CD4-positive, alpha-beta T cell treated with Interferon gamma for 1 hour (primary cell): ENCODE measurements around the gene C1QTNF4.
"Not testable (repeated sequence)": the region's sequence is repeated elsewhere in the genome, so short reads cannot be mapped to it uniquely, and the experiment has no call there.

Experiments used
- DNase-seq: peaks from one replicate; pipeline ENCODE4 v3.0.0-alpha.2; 2020

C1QTNF4 gene

DNA sequence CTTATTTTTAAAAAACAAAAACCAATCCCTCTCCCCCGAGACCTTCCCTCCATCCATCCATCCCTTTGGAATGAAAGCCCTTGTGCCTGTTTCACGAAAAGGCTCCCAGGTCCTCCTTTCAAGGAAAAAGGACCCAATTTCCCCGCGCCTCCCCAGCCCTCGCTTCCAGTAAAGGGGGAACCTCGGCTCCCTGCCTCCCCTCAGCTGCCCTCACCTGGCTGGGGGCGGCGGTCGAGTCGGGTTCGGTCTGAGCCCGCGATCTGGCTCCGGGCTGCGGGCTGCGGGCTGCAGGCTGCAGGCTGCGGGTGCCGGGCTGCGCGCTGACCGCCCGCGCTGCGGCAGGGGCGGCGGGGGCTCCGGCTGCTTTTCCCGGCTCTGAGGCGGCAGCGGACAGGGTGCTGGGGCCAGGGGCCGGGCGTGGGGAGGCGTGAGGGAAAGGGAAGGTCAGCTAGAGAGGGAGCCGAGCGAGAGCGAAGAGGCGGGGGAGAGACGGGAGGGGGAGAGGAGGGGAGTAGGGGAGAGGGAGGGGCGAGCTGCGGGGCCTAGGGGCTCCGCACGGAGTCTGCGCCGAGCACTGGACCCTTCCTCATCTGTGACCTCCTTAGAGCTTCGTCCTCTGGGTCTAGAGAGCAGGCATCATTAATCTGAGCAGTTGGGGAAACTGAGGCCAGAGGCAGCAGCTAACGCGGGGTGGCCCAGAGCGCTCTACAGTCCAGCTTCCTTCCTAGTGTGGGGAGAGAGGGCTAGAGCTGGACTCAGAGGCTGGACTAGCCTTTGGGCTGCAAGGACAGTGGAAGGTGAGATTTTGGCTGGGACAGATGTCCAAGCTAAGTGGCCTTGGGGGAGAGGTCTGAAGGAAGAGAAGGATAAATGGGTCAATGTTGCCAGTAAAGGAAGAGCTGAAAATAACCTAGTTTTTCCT, at the start of gene C1QTNF4:
Gene C1QTNF4, minus strand, starts transcription at position 478 of the 922 bp plus-strand sequence. CDS start 3,601 bp downstream, outside the sequence.
- DNase-seq, result no peak

DNA sequence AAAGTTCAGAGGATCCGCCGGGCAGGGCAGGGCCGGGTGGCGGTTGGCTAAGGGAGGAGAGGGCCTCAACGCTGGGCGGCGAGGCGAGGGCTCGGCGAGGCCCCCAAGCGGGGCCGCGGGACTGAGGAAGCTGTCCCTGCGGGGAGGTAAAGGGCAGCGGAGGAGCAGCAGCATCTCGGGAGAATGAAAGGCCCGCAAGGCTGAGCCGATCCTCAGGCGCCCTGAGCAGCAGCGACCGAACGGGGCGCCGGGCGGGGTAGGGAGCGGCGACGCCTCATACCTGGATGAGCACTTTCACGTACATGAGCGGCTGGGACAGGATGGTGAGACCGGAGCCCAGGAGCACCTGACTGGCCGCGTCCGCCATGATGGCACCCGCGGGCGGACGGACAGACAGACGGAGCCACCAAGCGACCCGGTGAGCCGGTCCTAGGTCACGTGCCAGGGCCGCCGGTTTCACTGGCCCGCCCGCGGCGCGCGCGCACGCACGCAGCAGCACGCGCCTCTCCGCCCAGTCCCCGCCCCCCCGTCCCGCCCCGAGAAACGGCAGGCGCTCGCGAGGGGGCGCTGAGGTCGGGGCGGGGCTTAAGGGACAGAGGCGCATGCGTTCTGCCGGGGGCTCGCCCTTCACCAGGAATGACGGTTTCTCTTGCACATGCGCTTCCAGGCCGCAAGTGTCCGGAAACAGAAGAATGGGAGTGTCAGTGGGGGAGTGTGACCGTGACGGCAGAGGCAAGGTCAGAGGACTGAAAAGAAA, 48.1 kb upstream of the C1QTNF4 start, which contains the start of gene MTCH2:
Gene MTCH2, minus strand, starts transcription at position 461 of the 757 bp plus-strand sequence. Its CDS starts 94 bp downstream, at position 367.
- DNase-seq, result peak; percentile 96

DNA sequence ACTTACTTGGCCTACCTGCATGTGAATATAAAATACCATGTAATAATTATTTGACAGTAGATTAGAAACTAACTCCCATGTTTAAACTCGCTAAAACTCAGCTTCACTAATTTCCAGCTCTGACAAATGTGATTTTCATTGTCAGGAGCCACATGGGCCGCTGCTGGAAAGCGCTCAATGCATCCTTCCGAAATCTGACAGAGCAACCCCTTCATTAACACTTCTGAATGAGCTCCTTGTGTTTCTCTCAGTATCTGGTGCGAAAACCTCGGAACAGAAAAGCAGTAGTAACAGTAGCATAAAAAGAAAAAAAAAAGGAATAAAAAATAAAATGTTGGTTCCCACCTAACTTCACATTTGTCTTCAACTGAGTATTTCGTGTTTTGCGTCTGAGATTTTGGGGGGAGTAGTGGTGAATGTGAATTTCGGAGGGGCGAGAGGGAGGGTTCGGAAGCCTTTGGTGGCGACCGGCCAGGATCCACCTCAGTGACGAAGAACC, 47.4 kb upstream of the C1QTNF4 start:
- no peak for DNase-seq

DNA sequence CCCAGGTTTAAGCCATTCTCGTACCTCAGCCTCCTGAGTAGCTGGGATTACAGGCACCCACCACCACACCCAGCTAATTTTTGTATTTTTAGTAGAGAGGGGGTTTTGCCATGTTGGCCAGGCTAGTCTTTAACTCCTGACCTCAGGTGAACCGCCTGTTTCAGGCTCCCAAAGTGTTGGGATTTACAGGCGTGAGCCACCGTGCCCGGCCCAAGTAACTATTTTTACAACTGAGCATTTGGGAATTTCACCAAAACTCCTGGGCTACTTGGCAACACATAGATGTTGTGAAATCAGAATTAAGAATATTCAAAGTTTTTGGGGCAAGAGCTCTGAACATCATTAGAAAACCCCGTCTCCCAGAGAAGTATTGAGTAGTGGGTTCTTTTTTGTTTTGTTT, 46.3 kb upstream of the C1QTNF4 start:
- not testable (repeated sequence) for DNase-seq

DNA sequence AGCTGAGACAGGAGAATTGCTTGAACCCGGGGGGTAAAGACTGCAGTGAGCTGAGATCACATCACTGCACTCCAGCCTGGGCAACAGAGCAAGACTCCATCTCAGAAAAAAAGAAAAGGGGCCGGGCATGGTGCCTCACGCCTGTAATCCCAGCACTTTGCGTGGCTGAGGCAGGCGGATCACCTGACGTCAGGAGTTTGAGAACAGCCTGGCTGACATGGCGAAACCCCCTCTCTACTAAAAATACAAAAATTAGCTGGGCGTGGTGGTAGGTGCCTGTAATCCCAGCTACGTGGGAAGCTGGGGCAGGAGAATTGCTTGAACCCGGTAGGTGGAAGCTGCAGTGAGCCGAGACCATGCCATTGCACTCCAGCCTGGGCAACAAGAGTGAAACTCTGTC, 42.1 kb upstream of the C1QTNF4 start:
- not testable (repeated sequence) for DNase-seq

DNA sequence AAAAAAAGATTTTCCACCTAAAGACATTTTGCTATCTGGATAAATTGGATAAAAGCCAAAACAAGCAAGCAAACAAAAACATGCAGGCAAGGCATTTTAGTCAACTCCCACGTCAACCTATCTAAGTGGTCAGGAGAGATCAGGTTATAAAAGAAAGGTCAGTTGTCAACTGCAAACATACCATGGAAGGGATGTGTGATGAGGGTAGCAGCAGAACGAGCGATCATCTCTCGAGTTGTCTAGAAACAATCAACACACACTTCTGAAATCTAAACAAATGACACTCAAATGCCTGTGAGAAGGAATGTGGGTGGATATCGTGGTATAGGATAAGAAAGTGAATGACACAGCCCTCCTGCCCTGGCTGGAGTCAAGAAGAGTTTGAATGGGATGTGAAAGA, 37.3 kb upstream of the C1QTNF4 start:
- DNase-seq, result no peak

DNA sequence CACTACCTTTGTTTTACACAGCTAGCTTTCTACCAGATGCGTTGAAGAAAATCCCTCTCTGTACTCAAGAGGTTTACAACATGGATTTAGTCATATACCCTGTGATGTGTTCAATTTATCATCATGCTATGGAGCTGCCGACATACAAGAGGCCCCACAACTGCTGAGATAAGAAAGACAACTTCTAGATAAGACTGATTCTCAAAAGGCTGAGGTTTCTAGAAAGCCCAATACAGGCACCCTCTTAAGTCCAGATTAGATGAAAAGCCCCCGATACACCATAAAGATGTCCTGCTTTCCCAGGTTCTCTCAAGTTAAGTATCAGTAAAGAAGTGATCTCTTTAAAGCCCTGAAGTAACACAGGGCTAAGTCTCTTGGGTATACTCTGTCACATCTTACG, 33.8 kb upstream of the C1QTNF4 start:
- DNase-seq, result no peak

DNA sequence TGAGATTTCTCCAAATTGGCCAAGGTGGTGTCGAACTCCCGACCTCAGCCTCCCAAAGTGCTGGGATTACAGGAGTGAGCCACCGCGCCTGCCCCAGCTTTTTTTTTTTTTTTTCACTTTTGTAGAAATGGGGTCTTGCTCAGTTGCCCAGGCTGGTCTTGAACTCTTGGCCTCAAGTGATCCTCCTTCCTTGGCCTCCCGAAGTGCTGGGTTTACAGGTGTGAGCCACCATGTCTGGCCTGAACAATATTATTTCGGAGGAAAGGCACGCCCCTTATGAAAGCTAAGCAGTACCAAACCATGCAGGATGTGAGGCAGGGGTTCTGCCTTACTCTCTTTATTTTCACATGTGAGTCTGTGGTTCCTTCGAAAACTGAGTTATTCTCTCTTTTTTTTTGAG, 32.0 kb upstream of the C1QTNF4 start:
- no peak for DNase-seq

DNA sequence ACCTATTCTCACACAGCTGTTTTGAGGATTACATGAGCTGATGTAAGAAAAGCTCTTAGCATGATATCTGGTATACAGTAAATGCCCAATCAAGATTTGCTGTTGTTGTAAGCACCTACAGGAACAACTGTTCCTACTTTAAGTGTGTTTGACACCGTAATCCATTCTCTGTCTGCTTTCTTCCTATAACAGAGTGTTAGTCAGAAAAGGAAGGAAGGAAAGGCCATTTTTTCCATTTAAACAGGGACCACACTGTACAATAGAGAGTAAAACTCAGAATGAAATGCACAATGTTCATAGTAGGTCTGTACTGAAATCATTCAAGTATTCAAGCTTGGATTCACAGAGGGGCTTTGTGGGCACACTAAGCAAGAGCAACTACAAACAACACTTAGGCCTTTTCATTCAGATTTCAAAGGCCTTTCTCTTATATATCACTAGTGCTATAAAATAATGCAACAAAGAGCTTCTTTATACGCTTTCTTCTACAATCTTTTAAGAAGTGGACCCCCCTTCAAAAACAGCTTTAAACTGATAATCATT, 26.7 kb upstream of the C1QTNF4 start:
- no peak for DNase-seq

DNA sequence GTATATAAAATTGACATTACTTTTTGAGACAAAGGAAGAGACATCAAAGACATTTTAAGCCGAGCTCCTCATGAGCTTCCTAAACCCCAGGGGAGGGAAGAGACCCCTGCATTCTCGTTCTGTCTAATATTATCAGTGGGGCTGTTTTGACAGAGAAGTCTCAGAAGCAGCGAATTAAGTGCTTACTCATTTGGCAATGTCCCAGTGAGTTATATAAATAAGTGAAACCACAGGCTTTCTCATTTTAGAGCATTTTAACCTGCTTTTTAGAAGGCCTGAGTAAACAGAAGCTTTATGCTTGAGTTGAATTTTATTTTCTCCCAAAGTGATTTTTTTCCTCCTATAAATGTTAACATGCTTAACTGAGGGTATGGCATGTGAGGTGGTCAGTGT, 23.2 kb upstream of the C1QTNF4 start:
- no peak for DNase-seq

DNA sequence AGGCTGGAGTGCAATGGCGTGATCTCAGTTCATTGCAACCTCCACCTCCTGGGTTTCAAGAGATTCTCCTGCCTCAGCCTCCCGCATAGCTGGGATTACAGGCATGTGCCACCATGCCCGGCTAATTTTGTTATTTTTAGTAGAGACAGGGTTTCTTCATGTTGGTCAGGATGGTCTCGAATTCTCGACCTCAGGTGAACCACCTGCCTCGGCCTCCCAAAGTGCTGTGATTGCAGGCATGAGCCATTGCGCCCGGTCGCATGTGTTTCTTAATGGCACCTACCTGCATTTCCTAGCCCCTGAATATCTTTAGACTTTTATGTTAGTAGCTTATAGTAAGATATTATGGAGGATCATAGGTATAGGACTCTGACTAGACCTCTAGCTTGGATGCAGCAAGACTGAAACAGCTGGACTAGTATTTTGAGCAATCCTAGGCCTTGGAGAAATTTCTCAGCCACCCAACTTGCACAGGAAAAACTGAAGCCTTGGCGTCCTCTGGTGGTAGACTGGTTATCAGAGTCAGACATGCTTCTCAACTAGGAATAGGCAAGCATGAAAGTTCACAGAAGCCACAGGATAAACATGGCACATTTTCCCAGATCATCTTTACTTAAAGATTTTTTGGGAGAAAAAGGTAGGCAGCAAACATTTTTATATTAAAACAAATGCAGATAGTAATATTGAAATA, 22.7 kb upstream of the C1QTNF4 start:
- no peak for DNase-seq

DNA sequence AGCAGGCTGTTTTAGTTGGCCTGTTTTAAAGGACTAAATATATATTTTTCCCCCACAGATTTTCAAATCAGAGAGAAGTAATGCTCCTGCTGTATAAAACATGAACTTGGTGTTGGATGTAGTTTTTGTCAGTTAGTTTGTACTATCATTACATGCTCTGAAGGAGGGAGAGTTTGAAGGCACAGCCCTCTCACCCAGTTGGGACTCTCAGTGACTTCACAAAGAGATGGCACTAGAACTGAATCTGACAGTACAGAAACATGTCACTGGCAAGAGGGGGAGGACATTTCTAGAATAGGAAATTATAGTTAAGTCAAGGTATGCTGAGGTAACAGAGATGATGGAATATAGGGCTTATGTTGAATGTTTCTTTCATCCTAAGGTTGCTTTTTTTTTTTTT, 21.0 kb upstream of the C1QTNF4 start:
- DNase-seq, result no peak

DNA sequence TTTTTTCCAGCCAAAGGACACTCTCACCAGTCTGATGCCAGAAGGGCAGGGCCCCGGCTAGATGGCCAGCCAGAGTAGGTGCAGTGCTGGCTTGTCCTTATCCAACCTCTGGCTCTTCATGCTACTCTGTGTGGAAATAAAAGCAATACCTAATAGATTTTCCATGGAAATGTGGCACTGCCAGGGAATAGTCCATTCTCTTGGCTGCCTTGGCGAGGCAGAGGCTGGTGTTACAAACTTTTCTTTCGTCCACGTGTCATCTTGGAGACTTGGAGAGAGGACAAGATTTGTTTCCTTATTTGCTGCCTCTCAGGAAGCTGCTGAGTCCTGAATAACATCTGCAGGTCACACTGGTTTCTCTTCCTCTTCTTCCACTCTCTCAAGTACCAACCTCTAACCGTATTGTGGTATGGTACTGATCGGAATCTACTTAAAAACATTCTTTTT, 17.2 kb upstream of the C1QTNF4 start:
- DNase-seq, result no peak

DNA sequence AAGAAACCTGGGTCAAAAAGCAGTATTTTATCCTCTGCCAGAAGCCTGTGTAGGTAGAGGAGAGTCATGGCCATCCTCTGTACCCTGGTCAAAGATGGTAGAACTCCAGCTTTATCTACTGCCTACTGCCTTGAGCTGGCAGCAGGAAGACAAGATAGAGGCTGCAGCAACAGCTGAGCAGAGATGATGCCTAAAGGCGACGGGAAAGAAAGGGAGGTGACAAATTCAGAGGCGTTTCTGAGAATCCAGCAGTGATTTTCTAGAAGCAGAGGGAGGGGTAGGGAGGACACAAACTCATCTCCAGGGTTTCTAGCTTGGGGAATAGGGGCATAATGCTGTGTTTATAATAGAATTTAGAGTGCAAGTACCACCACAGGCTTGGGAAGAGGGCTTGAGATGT, 15.5 kb upstream of the C1QTNF4 start:
- no peak for DNase-seq

DNA sequence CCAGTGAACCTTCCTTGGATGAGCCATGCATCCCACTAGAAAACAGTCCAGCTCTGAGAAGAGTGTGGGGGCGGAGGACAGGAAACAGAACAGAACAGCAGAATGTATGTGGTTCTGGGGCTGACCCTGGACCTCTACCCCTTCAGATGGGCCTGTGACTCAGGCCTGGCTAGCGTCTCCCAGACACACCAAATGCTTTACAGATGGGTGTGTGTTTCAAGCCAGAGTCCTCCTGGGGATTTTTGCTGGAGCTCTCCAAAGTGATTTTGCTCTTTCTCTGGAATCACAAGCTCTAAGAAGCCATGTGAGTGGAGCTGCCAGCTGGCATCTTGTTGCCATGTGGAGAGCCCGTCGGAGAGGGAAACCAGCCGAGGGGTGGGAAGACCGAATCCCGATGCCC, 13.2 kb upstream of the C1QTNF4 start:
- no peak for DNase-seq

DNA sequence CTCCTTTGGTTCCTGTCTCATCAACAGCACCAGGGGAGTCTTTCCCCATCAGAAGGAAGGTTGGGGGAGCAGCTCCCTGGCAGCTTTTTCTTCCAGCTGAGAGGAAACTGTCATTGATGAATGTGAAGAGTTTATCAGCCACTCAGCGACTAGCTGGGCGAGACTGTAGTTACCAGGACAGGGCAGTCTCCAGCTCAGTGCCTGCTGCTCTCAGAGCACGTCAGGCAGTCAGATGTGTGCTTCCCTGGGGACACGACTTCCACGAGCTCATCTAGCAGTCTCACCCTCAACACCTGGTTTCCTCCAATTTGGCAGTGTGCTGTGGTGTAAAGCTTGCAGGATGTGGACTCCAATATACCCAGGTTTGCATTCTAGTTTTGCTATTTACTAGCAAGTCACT, 12.5 kb upstream of the C1QTNF4 start:
- no peak for DNase-seq

DNA sequence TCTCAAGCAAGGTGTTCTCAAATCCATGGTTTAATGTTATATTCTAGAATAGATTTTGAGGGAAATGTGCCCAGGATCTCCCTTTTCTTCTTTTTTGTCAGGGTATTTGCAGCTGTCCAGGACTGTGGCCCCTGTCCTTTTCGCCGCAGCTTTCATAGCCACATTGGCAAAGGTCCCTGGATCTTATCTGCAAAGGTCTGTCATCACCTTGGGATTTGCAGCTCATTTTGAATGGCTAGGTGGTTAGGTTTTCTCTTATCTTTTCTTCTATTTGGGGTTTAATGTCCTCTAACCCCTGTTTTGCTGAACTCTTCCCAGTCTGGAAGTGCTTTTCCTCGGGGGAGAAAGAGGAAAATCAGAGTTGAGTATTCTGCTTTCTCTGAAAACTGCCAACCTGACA, 11.7 kb upstream of the C1QTNF4 start:
- DNase-seq, result no peak

DNA sequence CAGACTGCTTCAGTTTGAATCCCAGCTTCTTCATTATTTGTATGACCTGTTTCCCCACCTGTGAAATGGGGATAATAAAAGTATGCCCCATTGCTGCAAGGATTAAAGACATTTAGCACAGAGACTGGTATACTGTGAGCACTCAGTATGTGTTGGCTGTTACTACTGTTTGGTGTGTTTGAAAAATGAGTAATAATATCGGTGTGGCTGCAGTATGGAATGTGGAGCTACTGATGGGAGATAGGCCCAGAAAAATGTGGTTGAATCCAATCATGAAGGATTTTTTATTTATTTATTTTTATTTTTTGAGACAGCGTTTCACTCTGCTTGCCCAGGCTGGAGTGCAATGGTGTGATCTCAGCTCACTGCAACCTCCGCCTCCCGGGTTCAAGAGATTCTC, 9.1 kb upstream of the C1QTNF4 start:
- DNase-seq, result no peak

DNA sequence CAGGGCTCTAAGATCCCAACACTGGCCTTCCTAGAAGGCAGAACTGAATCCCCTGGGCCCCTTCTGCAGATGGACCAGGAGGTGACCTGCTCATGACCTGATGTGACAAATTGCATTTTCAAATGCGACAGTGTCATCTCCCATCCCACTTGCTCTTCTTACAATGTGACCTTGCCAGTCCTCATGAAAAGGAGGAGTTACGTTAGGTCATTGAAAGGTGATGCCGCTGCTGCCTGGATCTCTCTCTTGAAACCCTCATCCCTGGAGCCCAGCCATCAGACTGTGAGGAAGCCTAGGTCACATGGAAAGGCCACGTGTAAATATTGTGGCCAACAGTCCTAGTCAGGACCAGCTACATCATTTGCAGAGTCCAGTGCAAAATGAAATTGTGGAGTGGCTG, 5.7 kb upstream of the C1QTNF4 start:
- DNase-seq, result no peak

DNA sequence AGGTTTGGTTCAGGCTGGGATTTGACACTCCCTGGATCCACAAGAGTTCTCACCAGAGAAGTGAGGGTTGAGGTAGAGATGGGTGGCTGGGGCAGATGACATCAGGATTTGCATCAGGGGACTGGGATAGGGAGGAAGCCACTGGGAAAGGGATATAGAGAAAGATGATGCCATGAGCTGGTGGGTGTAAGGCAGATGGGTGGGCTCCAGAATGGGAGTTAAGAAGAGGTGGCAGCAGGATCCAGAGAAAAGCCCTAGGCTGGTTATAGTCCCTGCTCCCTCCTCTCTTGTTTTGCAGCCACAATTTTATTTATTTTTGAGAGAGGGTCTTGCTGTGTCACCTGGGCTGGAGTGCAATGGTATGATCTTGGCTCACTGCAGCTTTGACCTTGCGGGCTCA, 1.8 kb upstream of the C1QTNF4 start:
- no peak for DNase-seq

DNA sequence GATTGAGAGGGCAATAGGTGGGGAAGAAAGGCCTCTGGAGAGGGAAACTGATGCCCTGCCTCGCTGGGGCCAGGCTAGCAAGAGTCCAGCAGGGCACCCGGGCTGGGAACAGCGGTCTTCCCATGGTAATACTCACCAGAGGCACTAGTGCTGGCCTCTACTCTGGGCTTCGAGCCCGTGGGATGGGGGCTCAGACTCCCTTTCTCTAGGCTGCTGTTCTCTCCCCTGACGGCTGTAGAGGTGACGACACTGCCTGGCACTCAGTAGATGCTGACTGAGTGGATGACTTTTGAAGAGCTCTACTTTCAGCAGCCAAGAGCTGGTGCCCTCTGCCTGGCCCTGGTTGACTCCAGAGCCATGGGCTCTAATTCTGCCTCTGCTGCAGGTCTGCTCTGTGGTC, 818 bp upstream of the C1QTNF4 start:
- no peak for DNase-seq

DNA sequence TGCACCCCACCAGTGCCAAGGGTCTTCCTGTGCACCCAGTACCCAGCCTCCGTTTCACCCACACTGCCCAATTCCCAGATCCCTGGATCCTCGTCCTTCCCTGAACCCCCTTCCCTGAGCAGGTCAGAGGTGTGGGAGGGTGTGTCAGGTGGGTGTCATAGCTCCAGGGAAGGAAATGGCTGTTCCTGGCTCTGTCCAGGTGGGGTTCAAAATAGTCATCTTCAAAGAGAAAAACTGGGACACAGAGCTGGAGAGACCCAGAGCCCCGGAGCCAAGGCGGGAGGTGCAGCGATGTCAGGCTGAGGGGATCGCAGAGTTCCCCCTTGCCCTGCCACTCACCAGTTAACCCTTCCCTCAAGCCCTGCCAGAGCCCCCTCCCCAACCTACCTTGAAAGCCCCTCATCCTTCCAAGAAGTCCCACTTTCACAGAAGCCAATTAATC, 698 bp downstream of the C1QTNF4 start:
- DNase-seq, result no peak

DNA sequence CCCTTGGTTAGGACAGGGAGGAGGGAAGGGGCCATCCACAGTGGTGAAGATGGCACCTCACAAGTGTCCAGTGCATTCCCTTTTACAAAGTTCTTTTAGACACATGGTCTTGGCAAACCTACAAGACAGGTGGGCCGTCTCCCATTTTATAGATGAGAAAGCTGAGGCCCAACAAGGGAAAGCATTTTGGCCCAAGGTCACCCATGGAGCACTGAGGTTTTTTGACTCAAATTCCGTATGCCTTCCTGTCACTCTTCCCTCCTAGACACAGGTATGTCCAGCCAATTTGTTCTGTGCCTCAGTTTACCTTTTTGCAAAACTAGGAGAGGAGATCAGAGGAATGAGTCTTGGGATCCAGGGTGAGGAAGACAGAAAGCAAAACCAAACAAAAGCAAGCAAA, 1.2 kb downstream of the C1QTNF4 start:
- DNase-seq, result no peak
